Endodermal cell (in vitro differentiated cells): ENCODE results near the gene SMAD3. TPM values are rescaled to one million over a fixed set of nuclear protein-coding genes. Genes with fewer than 3 reads are reported as not detected.

Source experiments
- DNase-seq: peaks from one replicate; pipeline ENCODE4 v3.0.0-alpha.2; 2017
- H3K27ac ChIP-seq: 2 replicates; pipeline ENCODE4 v1.5.1; 2013; ENCODE audit warnings: mild to moderate bottlenecking, low read depth, low read length, moderate library complexity
- H3K27me3 ChIP-seq: 2 replicates; pipeline ENCODE4 v1.6.1; 2013; ENCODE audit warnings: mild to moderate bottlenecking, low read length, moderate library complexity; ENCODE audit not compliant: insufficient read depth, control insufficient read depth, poor library complexity, severe bottlenecking
- H3K36me3 ChIP-seq: 2 replicates; pipeline ENCODE4 v1.7.0; 2013; ENCODE audit warnings: mild to moderate bottlenecking, low read length, moderate library complexity; ENCODE audit not compliant: control insufficient read depth, insufficient read depth
- H3K4me1 ChIP-seq: one replicate; pipeline ENCODE4 v1.7.0; 2013; ENCODE audit warnings: low read length; ENCODE audit not compliant: control insufficient read depth, insufficient read depth
- H3K4me3 ChIP-seq: 2 replicates; pipeline ENCODE4 v1.5.1; 2013; ENCODE audit warnings: mild to moderate bottlenecking, low read length, moderate library complexity
- H3K9ac ChIP-seq: 2 replicates; pipeline ENCODE4 v1.6.1; 2013; ENCODE audit warnings: mild to moderate bottlenecking, low read length, moderate library complexity; ENCODE audit not compliant: poor library complexity, severe bottlenecking; ENCODE audit errors: extremely low read depth
- H3K9me3 ChIP-seq: 2 replicates; pipeline ENCODE4 v1.6.1; 2013; ENCODE audit warnings: mild to moderate bottlenecking, low read length, moderate library complexity; ENCODE audit not compliant: control insufficient read depth
- H3K27ac Mint-ChIP-seq: 2 replicates; pipeline ENCODE4 v1.8.0; 2020; ENCODE audit warnings: mixed read lengths
- H3K27me3 Mint-ChIP-seq: 2 replicates; pipeline ENCODE4 v1.8.0; 2021; ENCODE audit warnings: mild to moderate bottlenecking, mixed read lengths; ENCODE audit not compliant: insufficient read depth
- H3K36me3 Mint-ChIP-seq: 2 replicates; pipeline ENCODE4 v1.8.0; 2020; ENCODE audit warnings: low read depth, mixed read lengths
- H3K4me1 Mint-ChIP-seq: 2 replicates; pipeline ENCODE4 v1.8.0; 2020; ENCODE audit warnings: mixed read lengths
- H3K4me3 Mint-ChIP-seq: 2 replicates; pipeline ENCODE4 v1.8.0; 2020; ENCODE audit warnings: mild to moderate bottlenecking, moderate library complexity, mixed read lengths
- H3K9me3 Mint-ChIP-seq: 2 replicates; pipeline ENCODE4 v1.8.0; 2020; ENCODE audit warnings: mild to moderate bottlenecking, mixed read lengths
- CTCF ChIP-seq: fragments of 200-600 bp; sonication (generic); conservative IDR thresholded peaks from 2 replicates; pipeline ENCODE4 v1.5.0; 2021; ENCODE audit warnings: antibody characterized with exemption, mild to moderate bottlenecking
- WGBS, 2 experiments: methylation state at CpG; one replicate each; pipeline versions ENCODE4 v1.1.5 to v1.1.7; 2013; ENCODE audit warnings: missing lambda C conversion rate in 2 of 2, mixed read lengths in 1 of 2; ENCODE audit not compliant: insufficient coverage in 1 of 2, insufficient read length in 1 of 2; 5-methylcytosine and 5-hydroxymethylcytosine counted together
- total RNA-seq, 2 donors: library from RNA; stranded (reverse); fragmentation: NEBNext Ultra II Directional in 1 of 2; extraction: Animal tissue kit (Norgen Biotek cat#: 25700) in 1 of 2; gene quantifications; 2 replicates in 1 of 2; 3 replicates in 1 of 2; pipeline ENCODE4 v1.2.1, GENCODE V29; 2021

SMAD3 gene
- total RNA-seq, 2 donors from 2014 or later: 7.8 to 9.6 TPM

GRCh38 chr15:67171471-67171870 is 106.1 kb downstream of the SMAD3 start:
- H3K36me3 Mint-ChIP-seq: peaks cover 17% of the 10 kb centered on the region
- no peak overlapping the region for H3K4me3 Mint-ChIP-seq
- no peak overlapping the region for H3K4me3 ChIP-seq
- no peak overlapping the region for H3K27ac Mint-ChIP-seq
- no peak for DNase-seq
- peaks cover 18% of the 10 kb centered on the region for H3K4me1 Mint-ChIP-seq
- no peak for TF ChIP-seq CTCF
- H3K9ac ChIP-seq: no peak overlapping the region
- peaks cover 61% of the 10 kb centered on the region for H3K36me3 ChIP-seq
- H3K27ac ChIP-seq: no peak overlapping the region
- H3K27me3 Mint-ChIP-seq: peaks cover 67% of the 10 kb centered on the region
- H3K9me3 Mint-ChIP-seq: no peaks in the 10 kb centered on the region
- H3K9me3 ChIP-seq: no peaks in the 10 kb centered on the region
- no peaks in the 10 kb centered on the region for H3K27me3 ChIP-seq
- 89 to 96% methylated on average over 3 to 4 of the region's 4 CpGs for WGBS, 2 experiments
- H3K4me1 ChIP-seq: peaks cover 11% of the 10 kb centered on the region

- Mint-ChIP-seq H3K9me3 (no peaks in the 10 kb centered on the region), H3K27me3 (peaks cover 60% of the 10 kb centered on the region), H3K36me3 (peaks cover 14% of the 10 kb centered on the region), H3K27ac (no peak overlapping the region), H3K4me3 (no peak overlapping the region), H3K4me1 (peaks cover 24% of the 10 kb centered on the region)
- no peak for TF ChIP-seq CTCF
- peaks cover 54% of the 10 kb centered on the region for H3K36me3 ChIP-seq
- WGBS, 2 experiments: 86 to 96% methylated on average over 1 to 6 of the region's 6 CpGs
- no peak overlapping the region for H3K9ac ChIP-seq
- H3K9me3 ChIP-seq: no peaks in the 10 kb centered on the region
- H3K27ac ChIP-seq: no peak overlapping the region
- peaks cover 13% of the 10 kb centered on the region for H3K4me1 ChIP-seq
- DNase-seq: no peak
- H3K4me3 ChIP-seq: no peak overlapping the region
- no peaks in the 10 kb centered on the region for H3K27me3 ChIP-seq
These were observed 106.8 kb downstream of the SMAD3 start for GRCh38 chr15:67172172-67172571.

GRCh38 chr15:67173005-67173404 is 107.6 kb downstream of the SMAD3 start:
- H3K36me3 Mint-ChIP-seq: peaks cover 9% of the 10 kb centered on the region
- peaks cover 24% of the 10 kb centered on the region for H3K4me1 Mint-ChIP-seq
- Histone ChIP-seq H3K4me3 (no peak overlapping the region), H3K27me3 (no peaks in the 10 kb centered on the region), H3K4me1 (peaks cover 16% of the 10 kb centered on the region), H3K36me3 (peaks cover 46% of the 10 kb centered on the region), H3K9ac (no peak overlapping the region), H3K27ac (no peak overlapping the region), H3K9me3 (no peaks in the 10 kb centered on the region)
- no peak for DNase-seq
- H3K4me3 Mint-ChIP-seq: no peak overlapping the region
- no peak overlapping the region for H3K27ac Mint-ChIP-seq
- peaks cover 51% of the 10 kb centered on the region for H3K27me3 Mint-ChIP-seq
- WGBS, 2 experiments: 94 to 95% methylated on average over 8 of the region's 8 CpGs
- no peak for TF ChIP-seq CTCF
- H3K9me3 Mint-ChIP-seq: no peaks in the 10 kb centered on the region
